NT2/D1 (cell line): ENCODE results near the gene ZNF474.

Experiments used
- SUZ12 ChIP-seq: IDR thresholded peaks from 2 replicates; pipeline ENCODE4 v1.6.1; 2011; ENCODE audit not compliant: insufficient read length, insufficient read depth; ENCODE audit errors: extremely low read depth
- YY1 ChIP-seq: IDR thresholded peaks from 2 replicates; pipeline ENCODE4 v1.6.1; 2011; ENCODE audit not compliant: insufficient read length, insufficient read depth
- ZNF274 ChIP-seq: IDR thresholded peaks from 2 replicates; pipeline ENCODE4 v1.6.1; 2011; ENCODE audit warnings: mild to moderate bottlenecking, low read depth, low read length

DNA sequence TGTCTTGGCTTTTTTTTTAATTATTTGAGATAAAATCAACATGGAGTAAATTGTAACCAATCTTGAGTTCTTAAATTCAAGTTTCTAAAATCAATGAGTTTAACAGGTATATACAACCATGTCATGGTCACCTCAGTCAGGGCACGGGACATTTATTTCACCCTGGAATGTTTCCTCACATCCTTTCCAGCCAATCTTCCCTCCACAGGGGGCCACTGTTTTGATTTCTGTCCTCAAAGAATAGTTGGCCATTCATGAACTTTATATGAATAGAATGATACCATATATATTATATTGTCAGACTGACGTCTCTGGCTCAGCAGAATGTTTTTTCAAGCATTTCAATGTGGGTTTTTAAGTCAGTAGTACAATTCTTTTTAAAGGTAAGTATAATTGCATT is 806 bp downstream of the ZNF474 start:
- TF ChIP-seq YY1 (no peak), SUZ12 (no peak), ZNF274 (no peak)
